GM10847 (cell line): Measurements from ENCODE around the gene TPRA1.

ENCODE experiments used
- POLR2A ChIP-seq: IDR thresholded peaks from 2 replicates; pipeline ENCODE4 v1.6.1; 2011; ENCODE audit not compliant: insufficient read length; ENCODE audit errors: extremely low read depth

The TPRA1 gene

DNA sequence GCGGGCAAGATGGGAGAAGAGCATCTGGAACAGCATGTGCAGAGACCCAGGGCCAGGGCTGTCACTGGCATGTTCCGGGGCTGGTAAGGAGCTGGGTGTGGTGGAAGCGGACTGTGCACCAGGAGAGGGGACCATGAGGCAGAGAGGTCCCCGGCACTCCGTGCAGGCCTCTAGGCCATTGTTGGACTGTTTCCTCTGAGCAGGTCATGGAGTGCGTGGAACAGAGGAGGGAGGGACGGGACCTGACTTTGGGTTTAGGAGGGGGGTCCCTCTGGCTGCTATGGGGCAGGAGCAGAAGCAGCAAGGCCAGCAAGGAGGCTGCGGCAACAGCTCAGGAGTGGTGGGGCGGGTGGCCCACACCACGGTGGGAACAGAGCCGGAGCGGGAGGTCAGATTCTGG, 47.1 kb downstream of the TPRA1 start:
- TF ChIP-seq POLR2A: no peak

DNA sequence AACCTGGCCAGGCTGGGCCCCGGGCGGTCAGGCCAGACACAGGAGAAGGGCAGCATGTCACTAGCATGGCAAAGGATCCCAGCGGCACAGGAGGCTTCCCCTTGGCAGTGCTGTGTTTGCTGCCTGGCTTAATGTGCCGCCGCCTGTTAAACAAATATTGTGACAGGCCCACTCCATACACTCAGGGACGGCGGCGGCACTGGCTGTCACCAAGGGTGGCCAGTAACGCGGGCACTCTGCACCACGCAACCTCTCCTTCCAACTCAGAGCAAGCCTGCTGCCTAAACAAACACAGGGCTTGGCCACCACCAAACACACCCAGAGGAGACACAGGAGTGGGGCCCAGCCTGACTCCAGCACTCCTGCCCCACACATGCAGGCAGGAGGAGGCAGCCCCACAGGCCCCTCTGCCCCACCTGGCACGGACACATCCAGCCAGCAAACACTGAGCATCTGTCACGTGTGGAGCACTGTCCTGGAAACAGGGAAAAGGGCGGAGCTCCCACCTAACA, 48.0 kb downstream of the TPRA1 start:
- no peak for TF ChIP-seq POLR2A

DNA sequence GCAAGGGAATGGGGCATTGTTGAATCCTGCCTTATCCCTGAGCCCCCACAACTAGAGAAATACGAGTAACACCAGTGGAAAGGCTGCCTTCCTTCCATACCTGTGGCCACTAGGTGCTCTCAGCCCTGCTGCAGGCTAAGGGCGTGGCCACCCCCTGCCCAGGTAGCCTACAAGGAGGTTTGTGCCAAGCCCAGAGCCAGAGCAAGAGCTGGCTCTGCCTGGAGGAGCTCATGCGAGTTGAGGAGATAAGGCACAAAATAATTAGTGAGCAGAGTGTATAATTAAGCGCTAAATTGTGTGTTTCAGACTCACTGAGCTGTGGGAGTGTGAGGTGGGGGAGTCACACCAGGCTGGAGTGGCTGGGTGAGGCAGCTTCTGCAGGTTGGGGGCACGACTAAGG, 49.2 kb downstream of the TPRA1 start:
- TF ChIP-seq POLR2A: no peak

DNA sequence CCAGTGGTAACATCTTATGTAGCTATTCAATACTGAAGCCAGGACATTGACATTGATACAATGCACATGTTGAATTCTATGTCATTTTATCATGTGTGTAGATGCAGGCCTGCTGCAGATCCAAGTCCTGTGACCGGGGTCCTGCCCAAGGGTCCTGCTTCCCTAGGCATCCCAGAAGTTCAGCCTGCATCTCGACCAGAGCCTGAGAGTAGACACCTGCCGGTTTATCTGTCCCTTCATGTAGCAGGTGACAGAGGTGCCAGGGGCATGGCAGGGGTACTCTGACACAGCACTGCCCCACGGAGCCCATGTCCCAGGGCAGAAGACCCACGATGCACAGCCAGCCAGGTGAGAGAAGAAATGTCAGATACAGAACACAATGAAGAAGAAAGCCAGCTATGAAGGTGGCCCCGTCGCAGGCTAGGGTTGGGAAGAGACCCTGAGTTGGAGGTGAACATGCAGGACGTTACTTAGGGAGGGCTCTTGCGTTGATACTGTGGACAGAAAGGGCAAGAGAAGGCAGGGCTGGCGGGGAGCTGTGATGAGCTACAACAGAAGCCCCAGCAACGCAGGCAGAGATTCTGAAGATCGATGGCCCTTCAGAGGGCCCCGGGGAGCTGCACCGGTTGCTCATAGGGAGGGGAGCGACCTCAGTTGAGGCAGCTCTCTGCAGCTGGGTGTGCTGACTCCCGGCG, 51.0 kb downstream of the TPRA1 start:
- TF ChIP-seq POLR2A: no peak

DNA sequence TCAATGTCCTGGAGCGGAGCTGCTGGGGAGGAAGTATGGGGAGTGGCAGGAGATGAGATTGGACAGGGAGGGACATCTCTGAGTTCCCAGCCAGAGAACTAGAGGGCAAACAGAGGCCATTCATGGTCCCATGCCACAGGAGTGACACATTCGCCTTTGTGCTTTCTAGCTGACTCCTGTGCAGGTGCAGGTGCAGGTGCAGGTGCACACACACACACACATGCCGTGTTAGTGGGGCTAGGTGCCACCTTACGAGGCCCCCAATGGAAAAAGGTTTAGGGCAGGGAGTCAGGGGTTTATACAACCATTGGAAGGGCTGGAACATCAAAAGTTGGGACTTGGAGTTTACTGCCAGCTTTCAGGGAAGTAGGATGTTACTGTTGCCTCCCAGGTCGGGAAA, 52.0 kb downstream of the TPRA1 start:
- no peak for TF ChIP-seq POLR2A

DNA sequence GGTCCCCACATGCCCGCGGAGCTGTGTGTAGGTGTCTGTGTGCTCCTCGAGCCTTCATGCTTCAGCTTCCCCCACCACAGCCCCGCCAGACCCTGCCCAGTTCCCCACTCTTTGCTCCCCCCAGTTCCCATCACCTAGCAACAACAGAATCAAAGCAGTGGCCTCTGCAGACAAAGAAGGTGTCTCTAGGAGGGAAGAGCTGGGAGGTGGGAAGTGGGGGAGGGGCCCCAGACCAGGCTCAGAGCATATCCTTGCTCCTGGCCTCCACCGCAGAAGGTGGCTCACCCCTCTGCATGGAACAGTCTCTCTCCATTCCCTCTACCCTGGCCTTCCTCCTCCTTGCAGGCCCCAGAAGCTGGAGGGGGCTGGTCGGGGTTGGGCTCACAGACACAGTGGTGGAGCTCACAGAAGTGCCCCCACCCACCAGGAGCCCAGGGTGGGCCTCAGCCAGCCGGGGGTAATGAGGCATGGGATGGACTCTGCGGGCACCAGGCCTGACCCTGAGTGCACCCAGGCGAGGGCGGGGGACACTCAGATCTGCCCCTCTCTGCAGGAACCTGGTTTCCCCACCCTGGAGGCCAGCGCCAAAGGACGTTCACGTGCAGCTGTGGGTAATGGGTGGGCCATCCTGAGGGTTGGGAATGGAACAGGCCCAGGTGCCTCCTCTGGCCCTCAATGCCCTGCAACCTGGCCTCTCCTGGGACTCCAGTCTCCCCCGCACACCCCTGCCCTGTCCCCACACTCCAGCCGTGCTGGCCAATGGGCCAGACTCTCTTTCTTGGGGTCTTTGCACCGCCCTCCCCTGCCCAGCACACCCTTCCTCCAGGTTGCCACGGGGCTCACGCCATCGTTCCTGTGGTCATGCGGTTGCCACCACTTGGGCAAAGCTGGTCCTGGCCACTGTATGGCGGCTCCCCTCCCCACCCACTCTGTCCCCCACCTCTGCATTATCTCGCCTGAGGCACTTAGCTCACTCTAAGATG, 53.4 kb downstream of the TPRA1 start:
- TF ChIP-seq POLR2A: no peak

DNA sequence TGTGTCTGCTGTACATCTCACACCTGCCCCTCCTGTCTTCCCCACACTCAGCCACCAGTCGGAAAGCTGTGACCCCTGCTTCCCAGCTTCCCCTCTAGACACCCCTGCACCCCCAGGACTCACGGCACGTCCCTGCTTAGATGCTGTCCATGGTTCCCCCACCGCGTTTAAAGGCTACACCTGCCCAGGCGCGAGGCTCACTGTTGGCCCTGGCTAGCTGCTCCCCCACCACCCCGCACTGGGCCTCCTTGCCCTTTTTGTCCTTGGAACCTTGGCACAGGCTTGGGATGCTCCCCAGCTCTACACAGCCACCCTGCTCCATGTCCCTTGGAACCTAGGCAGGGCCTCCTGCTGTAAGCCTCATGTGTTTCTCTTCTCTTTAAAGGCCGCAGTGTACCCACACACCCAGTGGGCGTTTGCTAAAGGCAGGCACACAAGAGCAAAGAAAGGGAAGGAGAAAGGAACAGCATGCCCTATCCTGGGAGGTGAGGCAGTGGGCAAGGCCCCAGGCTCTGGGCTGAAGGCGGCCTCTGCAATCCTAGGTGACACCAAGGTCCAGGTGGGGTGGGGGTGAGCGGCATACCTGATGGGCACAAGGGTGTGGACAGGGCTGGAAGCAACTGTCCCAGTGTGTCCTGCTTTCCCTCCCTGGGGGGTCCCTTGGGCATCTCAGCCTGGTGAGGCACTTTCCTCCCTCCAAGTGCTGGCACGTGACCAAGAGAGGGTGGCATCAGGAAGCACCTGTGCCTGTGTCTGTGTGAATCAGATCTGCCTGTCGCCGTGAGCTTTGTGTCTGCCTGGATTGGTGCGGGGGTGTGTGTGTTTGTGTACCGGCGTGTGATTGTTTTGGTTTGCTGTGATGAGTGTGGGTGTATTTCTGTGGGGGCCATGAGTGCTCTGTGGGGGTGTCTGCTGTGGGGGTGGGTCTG, 54.4 kb downstream of the TPRA1 start:
- TF ChIP-seq POLR2A: no peak

DNA sequence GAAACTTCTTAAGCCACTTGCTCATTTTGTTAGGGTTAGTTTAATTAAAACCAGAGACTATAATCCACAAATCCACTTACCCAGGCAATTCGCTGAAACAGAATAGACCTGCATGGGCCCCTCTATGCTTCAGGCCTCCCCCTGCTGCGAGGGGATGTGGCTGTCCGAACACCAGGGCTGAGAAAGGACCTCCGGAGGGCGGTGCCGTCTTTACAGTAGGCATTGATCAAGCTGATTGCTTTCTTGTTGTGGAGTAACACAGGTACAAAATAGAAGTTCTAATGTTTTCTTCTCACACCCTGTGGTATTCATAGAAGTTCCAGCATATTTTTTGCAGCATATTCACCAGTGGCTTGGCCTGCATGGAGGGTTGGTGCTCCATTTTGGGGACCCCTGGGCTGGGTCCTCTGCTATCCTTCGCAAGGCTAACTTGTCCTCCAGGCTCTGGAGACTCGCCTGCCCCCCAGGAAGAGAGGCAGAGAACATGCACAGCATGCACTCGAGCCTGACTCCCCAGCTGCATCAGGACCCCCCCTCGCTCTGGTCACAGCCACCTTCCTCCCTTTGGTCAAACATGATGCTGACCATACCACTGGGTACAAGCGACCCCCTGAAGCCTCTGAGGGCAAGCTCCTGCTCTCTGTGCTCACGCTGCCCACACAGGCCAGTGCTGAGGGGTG, 55.3 kb downstream of the TPRA1 start:
- TF ChIP-seq POLR2A: no peak

DNA sequence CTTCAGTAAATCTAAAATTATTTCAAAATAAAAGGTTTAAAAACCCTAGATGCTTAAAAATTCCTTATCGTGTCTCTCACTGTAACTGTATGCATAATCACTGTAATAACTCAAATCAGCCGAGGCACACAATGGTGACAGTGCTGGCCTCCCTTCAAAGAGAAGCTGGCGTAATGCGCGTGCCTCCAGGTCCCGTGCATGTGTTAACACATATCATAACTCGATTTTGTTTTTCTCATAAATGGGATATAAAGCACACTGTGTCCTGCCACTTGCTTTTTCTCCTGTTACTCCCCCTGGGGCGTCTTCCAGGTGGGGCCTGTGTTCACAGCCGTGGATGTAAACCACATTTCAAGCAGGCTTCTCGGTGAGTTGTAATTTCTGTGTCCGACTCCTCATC, 56.0 kb downstream of the TPRA1 start:
- no peak for TF ChIP-seq POLR2A

DNA sequence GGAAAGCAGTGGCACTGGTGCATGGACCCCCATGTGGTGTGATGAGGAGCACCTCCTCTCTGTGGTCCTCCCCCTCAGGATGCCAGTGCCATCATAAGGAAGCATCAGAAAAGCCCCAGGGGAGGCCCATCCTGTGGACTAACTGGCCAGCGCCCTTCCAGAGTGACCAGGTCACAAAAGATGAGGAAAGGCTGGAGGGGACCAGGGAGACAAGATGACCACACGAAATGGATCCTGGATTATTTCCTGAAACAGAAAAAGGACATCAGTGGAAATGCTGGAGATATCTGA, 56.4 kb downstream of the TPRA1 start:
- no peak for TF ChIP-seq POLR2A

DNA sequence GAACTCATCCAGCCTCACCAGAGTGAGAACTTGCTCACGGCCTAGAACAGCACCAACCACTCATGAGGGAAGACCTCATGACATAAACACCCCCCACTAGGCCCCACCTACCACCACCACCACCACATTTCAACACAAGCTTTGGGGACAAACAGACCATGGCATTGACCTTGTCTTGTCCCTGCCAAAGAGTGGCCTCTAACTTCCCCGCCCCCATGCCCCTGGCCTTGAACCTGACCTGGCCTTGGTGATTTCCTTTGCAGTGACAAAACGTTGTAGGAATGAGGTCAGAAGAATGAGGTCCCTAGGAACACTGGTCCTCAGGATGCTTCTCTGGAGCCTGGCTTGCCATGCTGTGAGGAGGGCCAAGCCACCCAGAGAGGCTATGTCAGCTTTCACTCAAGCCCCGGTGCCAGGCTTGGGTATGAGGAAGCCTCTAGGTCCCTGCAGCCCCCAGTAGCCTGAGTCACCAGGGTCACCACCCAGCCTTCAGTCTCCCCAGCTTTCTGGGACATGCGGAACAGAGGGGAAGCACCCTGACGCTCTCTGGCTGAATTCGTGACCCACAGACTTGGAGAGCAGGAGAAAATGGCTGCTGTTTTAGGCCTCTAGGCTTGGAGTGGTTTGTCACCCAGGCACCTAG, 57.9 kb downstream of the TPRA1 start:
- no peak for TF ChIP-seq POLR2A

DNA sequence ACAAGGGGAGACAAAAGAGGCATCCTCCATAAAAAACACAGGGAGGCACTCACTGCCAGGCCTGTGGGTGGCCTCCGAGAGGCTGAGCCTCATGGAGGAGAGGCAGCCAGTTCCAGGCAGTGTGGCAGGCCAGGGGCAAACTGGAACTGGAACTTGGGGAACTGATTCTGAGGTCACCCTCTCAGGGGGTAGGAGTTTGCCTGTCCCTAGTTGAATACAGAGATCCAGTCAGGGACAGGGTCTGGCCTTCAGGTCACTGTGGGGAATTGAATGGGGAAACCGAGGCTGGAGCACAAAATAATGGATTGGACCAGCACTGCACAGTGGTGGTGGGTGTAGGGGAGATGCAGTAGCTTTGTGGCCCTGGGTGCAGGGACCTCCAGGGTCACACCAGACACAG, 58.7 kb downstream of the TPRA1 start:
- TF ChIP-seq POLR2A: no peak

DNA sequence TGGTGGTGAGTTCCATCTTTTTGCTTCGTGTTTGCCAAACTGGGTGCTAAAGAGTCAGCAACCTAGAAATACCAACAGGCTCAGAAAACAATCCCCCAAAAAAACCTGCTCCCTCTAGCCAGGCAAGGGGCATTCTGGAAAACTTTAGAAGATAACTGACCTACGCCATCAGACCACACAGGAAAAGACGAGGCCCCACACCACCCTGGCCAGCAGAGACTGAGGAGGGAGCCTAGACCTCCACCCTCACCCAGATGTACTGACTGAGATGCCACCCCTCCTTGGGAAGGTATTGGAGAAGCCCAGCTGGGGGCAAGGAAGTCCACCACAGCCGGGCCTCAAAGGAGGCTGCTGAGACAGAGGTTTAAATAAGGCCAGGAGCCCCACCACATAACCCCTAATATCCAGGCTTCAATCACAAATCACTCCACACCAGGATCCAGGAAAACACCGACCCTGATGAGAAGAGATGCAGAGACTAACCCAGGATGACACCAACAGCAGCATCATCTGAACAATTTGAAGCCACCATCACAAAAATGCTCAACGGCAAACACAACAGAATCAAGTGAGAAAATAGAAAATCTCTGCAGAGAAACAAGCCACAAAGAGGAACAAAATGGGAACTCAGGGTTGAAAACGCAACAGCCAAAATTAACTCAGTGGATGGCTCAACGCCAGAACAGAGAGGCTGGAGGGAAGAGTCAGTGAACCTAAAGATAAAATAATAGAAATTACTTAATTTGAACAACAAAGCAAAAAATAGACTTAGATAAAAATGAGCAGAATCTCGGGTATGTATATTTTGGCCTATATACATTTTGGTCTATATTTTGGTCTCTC, 61.0 kb downstream of the TPRA1 start:
- TF ChIP-seq POLR2A: no peak
